ENCODE data around the gene CEP95.

DNA sequence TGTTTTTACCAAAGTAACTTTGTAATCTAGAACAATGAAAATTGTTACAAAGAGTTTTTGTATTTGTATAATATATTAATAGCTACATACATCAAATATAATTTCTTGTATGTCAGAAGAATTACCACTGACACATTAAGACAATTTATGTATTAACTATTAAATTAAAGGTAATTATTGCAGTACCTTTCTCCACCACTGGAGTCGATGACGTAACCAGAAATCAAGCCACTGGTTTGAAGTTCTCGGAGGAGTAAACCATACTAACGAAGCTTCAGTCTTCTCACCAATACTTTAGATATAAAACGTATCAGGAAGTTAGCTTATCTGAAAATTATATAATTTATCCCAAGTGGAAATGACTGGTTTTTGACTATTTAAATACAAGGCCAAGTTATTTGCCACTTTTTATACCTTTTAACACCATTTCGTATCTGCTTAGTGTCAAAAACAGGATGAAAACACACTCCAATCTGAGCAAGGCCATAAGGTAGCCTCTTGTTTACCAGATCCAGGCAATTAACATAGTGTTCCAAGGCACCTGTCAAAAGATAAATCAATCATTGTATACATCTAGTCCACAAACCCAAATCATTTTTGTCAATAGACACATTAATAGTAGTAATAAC lies 14.2 kb upstream of the CEP95 start:
- TF ChIP-seq POLR2A (IDR thresholded peaks at IDR 0.05) (no peak), POLR2AphosphoS5 (IDR thresholded peaks at IDR 0.05; ENCODE audit: insufficient read depth in 1 of 2, low read depth in 1 of 2) (no peak)
- TF ChIP-seq, protein P1, sequence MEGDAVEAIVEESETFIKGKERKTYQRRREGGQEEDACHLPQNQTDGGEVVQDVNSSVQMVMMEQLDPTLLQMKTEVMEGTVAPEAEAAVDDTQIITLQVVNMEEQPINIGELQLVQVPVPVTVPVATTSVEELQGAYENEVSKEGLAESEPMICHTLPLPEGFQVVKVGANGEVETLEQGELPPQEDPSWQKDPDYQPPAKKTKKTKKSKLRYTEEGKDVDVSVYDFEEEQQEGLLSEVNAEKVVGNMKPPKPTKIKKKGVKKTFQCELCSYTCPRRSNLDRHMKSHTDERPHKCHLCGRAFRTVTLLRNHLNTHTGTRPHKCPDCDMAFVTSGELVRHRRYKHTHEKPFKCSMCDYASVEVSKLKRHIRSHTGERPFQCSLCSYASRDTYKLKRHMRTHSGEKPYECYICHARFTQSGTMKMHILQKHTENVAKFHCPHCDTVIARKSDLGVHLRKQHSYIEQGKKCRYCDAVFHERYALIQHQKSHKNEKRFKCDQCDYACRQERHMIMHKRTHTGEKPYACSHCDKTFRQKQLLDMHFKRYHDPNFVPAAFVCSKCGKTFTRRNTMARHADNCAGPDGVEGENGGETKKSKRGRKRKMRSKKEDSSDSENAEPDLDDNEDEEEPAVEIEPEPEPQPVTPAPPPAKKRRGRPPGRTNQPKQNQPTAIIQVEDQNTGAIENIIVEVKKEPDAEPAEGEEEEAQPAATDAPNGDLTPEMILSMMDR (IDR thresholded peaks at IDR 0.05): no peak

Measured in vagina (tissue), 2 donors.